HG02970 (cell line): ENCODE measurements around the gene NT5M.
"Not testable (repeated sequence)": the region's sequence is repeated elsewhere in the genome, so short reads cannot be mapped to it uniquely, and the experiment has no call there.

Source experiments
- ATAC-seq: cut with Tn5 transposase; IDR thresholded peaks from one replicate; pipeline ENCODE4 v1.9.1; 2021; ENCODE audit warnings: mild to moderate bottlenecking, moderate library complexity, moderate number of reproducible peaks; ENCODE audit not compliant: unreplicated experiment, low FRiP score

Gene NT5M

GRCh38 chr17:17366941-17367875 is 64.0 kb downstream of the NT5M start:
- ATAC-seq, result no peak

GRCh38 chr17:17367931-17368330 is 64.8 kb downstream of the NT5M start:
- ATAC-seq, result no peak

GRCh38 chr17:17370711-17371110 is 67.5 kb downstream of the NT5M start:
- no peak for ATAC-seq

GRCh38 chr17:17372856-17373520 is 69.8 kb downstream of the NT5M start:
- no peak for ATAC-seq

- no peak for ATAC-seq
These were observed 72.7 kb downstream of the NT5M start for GRCh38 chr17:17375841-17376240.

- no peak for ATAC-seq
These were observed 73.2 kb downstream of the NT5M start for GRCh38 chr17:17376362-17376761.

GRCh38 chr17:17377071-17377967 is 74.1 kb downstream of the NT5M start:
- no peak for ATAC-seq

GRCh38 chr17:17379197-17379991 is 76.2 kb downstream of the NT5M start:
- ATAC-seq, result no peak

GRCh38 chr17:17380145-17380925 is 77.2 kb downstream of the NT5M start:
- ATAC-seq, result no peak

- ATAC-seq, result no peak
These were observed 78.4 kb downstream of the NT5M start for GRCh38 chr17:17381446-17382064.

GRCh38 chr17:17382065-17382459 is 78.9 kb downstream of the NT5M start:
- no peak for ATAC-seq

- no peak for ATAC-seq
These were observed 79.8 kb downstream of the NT5M start for GRCh38 chr17:17382971-17383370.

GRCh38 chr17:17383431-17384290 is 80.5 kb downstream of the NT5M start:
- ATAC-seq, result not testable (repeated sequence)

- ATAC-seq, result no peak
These were observed 81.1 kb downstream of the NT5M start for GRCh38 chr17:17384291-17384615.

- ATAC-seq, result no peak
These were observed 81.8 kb downstream of the NT5M start for GRCh38 chr17:17384961-17385360.

- ATAC-seq, result no peak
These were observed 82.3 kb downstream of the NT5M start for GRCh38 chr17:17385491-17385890.

- ATAC-seq, result no peak
These were observed 83.1 kb downstream of the NT5M start for GRCh38 chr17:17386094-17386800.
